Amygdala (tissue), 56 donors: ENCODE results near the gene HPX.

Experiments
- DNase-seq, 56 donors: peaks; one replicate each; lab custom pipeline; 2025; lab: John Stamatoyannopoulos, UW

The HPX gene

GRCh38 chr11:6440906-6441358, at the start of gene HPX:
Gene HPX, minus strand, starts transcription at chr11:6440987. Its CDS starts 24 bp downstream, at chr11:6440963.
- no peak for DNase-seq

- no peak for DNase-seq
These were observed 48.5 kb upstream of the HPX start for GRCh38 chr11:6489306-6489705.

- DNase-seq: no peak
These were observed 48.0 kb upstream of the HPX start for GRCh38 chr11:6488821-6489220.

GRCh38 chr11:6488342-6488741, 47.6 kb upstream of the HPX start:
- no peak for DNase-seq

GRCh38 chr11:6486938-6487337, 46.2 kb upstream of the HPX start:
- DNase-seq: no peak

- DNase-seq: no peak
These were observed 45.5 kb upstream of the HPX start for GRCh38 chr11:6486256-6486655.

- no peak for DNase-seq
These were observed 44.9 kb upstream of the HPX start for GRCh38 chr11:6485661-6486060.

GRCh38 chr11:6483015-6483414, 42.2 kb upstream of the HPX start:
- no peak for DNase-seq

- DNase-seq: no peak
These were observed 41.7 kb upstream of the HPX start for GRCh38 chr11:6482441-6482840.

- DNase-seq: no peak
These were observed 41.1 kb upstream of the HPX start for GRCh38 chr11:6481924-6482275.

GRCh38 chr11:6481012-6481923, 40.5 kb upstream of the HPX start, which contains the start of the genes ARFIP2 and TIMM10B:
Gene ARFIP2, minus strand, starts transcription at chr11:6481331. Its CDS starts 910 bp downstream, at chr11:6480421.
Gene TIMM10B, plus strand, starts transcription at chr11:6481501. Its CDS starts 16 bp downstream, at chr11:6481517.
- DNase-seq: peak; percentile 72 to 100 (median 98)

GRCh38 chr11:6480299-6480914, 39.6 kb upstream of the HPX start:
- DNase-seq: no peak

- DNase-seq: no peak
These were observed 35.8 kb upstream of the HPX start for GRCh38 chr11:6476571-6476970.

GRCh38 chr11:6475936-6476335, 35.1 kb upstream of the HPX start:
- DNase-seq: no peak

GRCh38 chr11:6474806-6475500, 34.2 kb upstream of the HPX start:
- DNase-seq: no peak

GRCh38 chr11:6474413-6474792, 33.6 kb upstream of the HPX start:
- DNase-seq: no peak

- peak in 55 of 56 donors; percentile 55 to 96 (median 88) for DNase-seq
These were observed 32.9 kb upstream of the HPX start, which contains the start of gene TRIM3 for GRCh38 chr11:6473451-6474412. Gene TRIM3, minus strand, starts transcription at chr11:6473941. Its CDS starts 8,246 bp downstream, at chr11:6465695.

GRCh38 chr11:6472934-6473333, 32.1 kb upstream of the HPX start:
- peak in 1 of 56 donors; percentile 3 for DNase-seq

- no peak for DNase-seq
These were observed 28.8 kb upstream of the HPX start for GRCh38 chr11:6469599-6469998.
